Panc1 (cell line): ENCODE measurements around the gene VASN. TPM values are rescaled to one million over a fixed set of nuclear protein-coding genes. Genes with fewer than 3 reads are reported as not detected.

ENCODE experiments used
- ATAC-seq: fragments of 200-7000 bp; cut with Tn5 transposase; 2 replicates; pipeline ENCODE4 v1.9.1; 2020; ENCODE audit warnings: mild to moderate bottlenecking, moderate library complexity
- BruUV-seq: library from RNA; stranded (reverse); fragments of 400-500 nt; replicated peaks from 2 replicates; lab custom pipeline; 2021; lab: Mats Ljungman, UMichigan
- CTCF ChIA-PET: fragments of 300-600 bp; sonication (Branson Sonifier 250); formaldehyde crosslinking; loops from one replicate; lab custom pipeline; 2022; ENCODE audit warnings: antibody characterized with exemption; lab: Charles Lee
- POLR2A ChIA-PET: fragments of 300-600 bp; sonication (Branson Sonifier 250); formaldehyde crosslinking; loops from one replicate; lab custom pipeline; 2022; ENCODE audit warnings: antibody characterized with exemption; lab: Charles Lee
- DNase-seq: peaks from one replicate; pipeline ENCODE4 v3.0.0-alpha.2; 2010; ENCODE audit warnings: low read depth, low spot score
- H3K27ac ChIP-seq: 2 replicates; pipeline ENCODE4 v1.5.1; 2011; ENCODE audit warnings: mild to moderate bottlenecking, low read length, inconsistent platforms
- H3K27me3 ChIP-seq: fragments of 200-500 bp; sonication (Bioruptor generic); 2 replicates; pipeline ENCODE4 v1.6.0; 2014; ENCODE audit warnings: low read length, inconsistent platforms; ENCODE audit not compliant: control insufficient read depth, insufficient read depth
- H3K36me3 ChIP-seq: fragments of 200-500 bp; sonication (Bioruptor generic); 2 replicates; pipeline ENCODE4 v1.5.1; 2014; ENCODE audit warnings: inconsistent platforms, mild to moderate bottlenecking, low read length, moderate library complexity; ENCODE audit not compliant: control insufficient read depth, insufficient read depth
- H3K4me1 ChIP-seq: 2 replicates; pipeline ENCODE4 v1.5.1; 2011; ENCODE audit warnings: inconsistent platforms, mild to moderate bottlenecking, low read length, moderate library complexity; ENCODE audit not compliant: control insufficient read depth, insufficient read depth
- H3K4me3 ChIP-seq, 2 experiments: 2 replicates each; pipeline ENCODE4 v1.5.1; 2011 to 2012; ENCODE audit warnings: low read depth in 2 of 2, low read length in 2 of 2, mild to moderate bottlenecking in 2 of 2, inconsistent platforms in 1 of 2, moderate library complexity in 1 of 2
- H3K9me3 ChIP-seq: fragments of 200-500 bp; sonication (Bioruptor generic); 2 replicates; pipeline ENCODE4 v1.5.1; 2014; ENCODE audit warnings: low read depth, mild to moderate bottlenecking, inconsistent platforms, low read length, moderate library complexity; ENCODE audit not compliant: control insufficient read depth, insufficient read depth
- CTCF ChIP-seq: fragments of 450-650 bp; IDR thresholded peaks from 2 replicates; pipeline ENCODE4 v1.5.1; 2017; ENCODE audit warnings: mild to moderate bottlenecking
- POLR2AphosphoS5 ChIP-seq: IDR thresholded peaks from 2 replicates; pipeline ENCODE4 v1.6.1; 2012; ENCODE audit warnings: mild to moderate bottlenecking, low read depth, low read length, moderate library complexity
- REST ChIP-seq, 2 experiments: IDR thresholded peaks; 2 replicates each; pipeline ENCODE4 v1.6.1; 2011 to 2012; ENCODE audit warnings: low read depth in 2 of 2, control low read depth in 1 of 2, low read length in 1 of 2, mild to moderate bottlenecking in 1 of 2, moderate library complexity in 1 of 2; ENCODE audit not compliant: insufficient read depth in 1 of 2
- SIN3A ChIP-seq: IDR thresholded peaks from 2 replicates; pipeline ENCODE4 v1.6.1; 2012; ENCODE audit warnings: low read depth, mild to moderate bottlenecking, low read length, moderate library complexity, borderline replicate concordance; ENCODE audit not compliant: insufficient read depth
- TCF7L2 ChIP-seq: IDR thresholded peaks from 2 replicates; pipeline ENCODE4 v1.6.1; 2011; ENCODE audit warnings: mild to moderate bottlenecking, low read depth, low read length, inconsistent platforms
- in situ Hi-C: cut with HindIII; loops from 2 replicates; pipeline ENCODE4 v1.10.0; 2016; ENCODE audit warnings: low sequenced_read_pairs, low pct_unique_long_range_greater_than_20kb
- intact Hi-C: fragments of 100-400 bp; cut with micrococcal nuclease; formaldehyde crosslinking; loops from one replicate; pipeline ENCODE4 v1.10.0; 2022; ENCODE audit not compliant: unreplicated experiment
- total RNA-seq: library from RNA; stranded (reverse); gene quantifications from one replicate; pipeline ENCODE4 v1.2.1, GENCODE V29; 2021; ENCODE audit not compliant: unreplicated experiment

The VASN gene
- total RNA-seq, 1 experiment from 2014 or later = 33.5 TPM

- POLR2A ChIA-PET = interaction anchor here (0.6 kb wide), 1 partner anchor 13 kb away, joined by 3 read pairs; no protein-coding TSS in a partner anchor
- BruUV-seq = no TSS peak
- in situ Hi-C loops = no loop called here
These were observed 20.6 kb upstream of the VASN start, which contains the start of gene PAM16 for GRCh38 chr16:4350787-4351659. TSS of gene PAM16 (minus strand) at chr16:4351321. CDS start at chr16:4351234, 87 bp downstream.

More at GRCh38 chr16:4350787-4351659, 20.6 kb upstream of the VASN start, which contains the start of gene PAM16:
- peak; percentile 96 for ATAC-seq
- Histone ChIP-seq H3K27ac (peak within 1 kb of the TSS; percentile 89), H3K4me1 (peaks cover 32% of the 10 kb centered on the region), H3K9me3 (no peaks in the 10 kb centered on the region), H3K36me3 (no peaks in the 10 kb centered on the region), H3K27me3 (no peaks in the 10 kb centered on the region), H3K4me3 (peak within 1 kb of the TSS; percentile 75 to 92)
- intact Hi-C loops = no loop called here
- CTCF ChIA-PET = interaction anchor here (2.8 kb wide), 1 partner anchor 52 kb away, joined by 15 read pairs; no protein-coding TSS in a partner anchor
- DNase-seq = peak; percentile 65
- TF ChIP-seq TCF7L2 (no peak), CTCF (no peak), POLR2AphosphoS5 (peak; percentile 87), SIN3A (no peak; the same call in 1 of the 2 replicates), REST (IDR thresholded peaks at IDR 0.05; ENCODE audit: insufficient read depth in 1 of 2, low read depth in 2 of 2, low read length in 1 of 2) (0 out of 4 replicates have a peak, but pooled peaks of 1 of the 2 experiments have one; percentile 20)
